Activated T-helper 1 cell treated with anti-CD3 and anti-CD28 coated beads, Interleukin-12 subunit alpha, Interleukin-12 subunit beta, Interleukin-2, Interleukin-4 antibody, amounts not matched to agents 30 ng/mL and 10 ng/mL and 1 ng/mL, durations not matched to agents 14 hours and 24 hours and 36 hours (primary cell): ENCODE results near the gene DDX10. TPM values are rescaled to one million over a fixed set of nuclear protein-coding genes. Genes with fewer than 3 reads are reported as not detected.

Experiments used
- total RNA-seq: library from RNA; stranded (reverse); gene quantifications from 2 replicates; pipeline ENCODE4 v1.2.3, GENCODE V29; 2022

The DDX10 gene
- total RNA-seq, 1 donor from 2014 or later = 68.4 TPM

Other genes starting within 250 kb of the DDX10 start
- gene C11orf65, start 197.5 kb upstream of the DDX10 start, total RNA-seq = 0.57 and 0.64 TPM in 2 replicates
- gene POGLUT3, start 166.7 kb upstream of the DDX10 start, total RNA-seq = 8.5 TPM in 2 replicates
- gene EXPH5, start 71.3 kb upstream of the DDX10 start, total RNA-seq = 0.56 and 0.65 TPM in 2 replicates